IMR-90 (cell line): ENCODE results near the gene ZKSCAN4. TPM values are rescaled to one million over a fixed set of nuclear protein-coding genes. Genes with fewer than 3 reads are reported as not detected.
A peak's percentile ranks its signal among the peaks of the same experiment; 100 is the strongest.

Experiments
- ATAC-seq: fragments of 200-7000 bp; cut with Tn5 transposase; 2 replicates; pipeline ENCODE4 v1.9.1; 2020; ENCODE audit warnings: low read depth, mild to moderate bottlenecking, moderate library complexity
- BruUV-seq: library from RNA; stranded (reverse); fragments of 400-500 nt; replicated peaks from 2 replicates; lab custom pipeline; 2021; lab: Mats Ljungman, UMichigan
- CTCF ChIA-PET: fragments of 300-600 bp; formaldehyde crosslinking; extraction: SDS; loops from one replicate; lab custom pipeline; 2021; ENCODE audit warnings: antibody characterized with exemption; lab: Yijun Ruan, JAX
- POLR2A ChIA-PET: fragments of 300-600 bp; sonication (Branson Sonifier 250); formaldehyde crosslinking; loops from one replicate; lab custom pipeline; 2022; ENCODE audit warnings: antibody characterized with exemption; ENCODE audit not compliant: unreplicated experiment; lab: Charles Lee
- DNase-seq: peaks from one replicate; pipeline ENCODE4 v3.0.0; 2013
- H2AFZ ChIP-seq: replicated peaks from 2 replicates; pipeline ENCODE3; 2013; ENCODE audit warnings: low read length, mild to moderate bottlenecking; ENCODE audit not compliant: poor library complexity
- H2AK5ac ChIP-seq: 2 replicates; pipeline ENCODE4 v1.6.1; 2013; ENCODE audit warnings: low read depth, low read length, inconsistent platforms
- H2AK9ac ChIP-seq: replicated peaks from 2 replicates; pipeline ENCODE3; 2013; ENCODE audit warnings: mild to moderate bottlenecking, low read depth, low read length, moderate library complexity; ENCODE audit not compliant: poor library complexity
- H2BK120ac ChIP-seq: 2 replicates; pipeline ENCODE4 v1.6.1; 2013; ENCODE audit warnings: low read depth, low read length, inconsistent platforms
- H2BK15ac ChIP-seq: 3 replicates; pipeline ENCODE4 v1.6.1; 2013; ENCODE audit warnings: low read depth, low read length, inconsistent platforms
- H2BK20ac ChIP-seq: 2 replicates; pipeline ENCODE4 v1.6.1; 2013; ENCODE audit warnings: low read depth, mild to moderate bottlenecking, inconsistent platforms, low read length, moderate library complexity
- H2BK5ac ChIP-seq: 2 replicates; pipeline ENCODE4 v1.6.1; 2013; ENCODE audit warnings: mild to moderate bottlenecking, low read depth, low read length, inconsistent platforms; ENCODE audit not compliant: poor library complexity, severe bottlenecking
- H3K14ac ChIP-seq: replicated peaks from 2 replicates; pipeline ENCODE4 v1.6.1; 2013; ENCODE audit warnings: low read depth, low read length, inconsistent platforms
- H3K18ac ChIP-seq: 2 replicates; pipeline ENCODE4 v1.6.1; 2013; ENCODE audit warnings: low read depth, low read length, control low read depth
- H3K23ac ChIP-seq: 2 replicates; pipeline ENCODE4 v1.6.1; 2013; ENCODE audit warnings: low read depth, low read length, inconsistent platforms
- H3K27ac ChIP-seq: 2 replicates; pipeline ENCODE4 v1.5.1; 2013; ENCODE audit warnings: mild to moderate bottlenecking, control low read depth, low read length; ENCODE audit not compliant: insufficient read depth
- H3K27me3 ChIP-seq: 2 replicates; pipeline ENCODE4 v1.6.1; 2013; ENCODE audit warnings: low read length; ENCODE audit not compliant: control insufficient read depth, insufficient read depth
- H3K36me3 ChIP-seq: 2 replicates; pipeline ENCODE4 v1.6.1; 2013; ENCODE audit warnings: low read length, mixed read lengths; ENCODE audit not compliant: control insufficient read depth, insufficient read depth
- H3K4ac ChIP-seq: 2 replicates; pipeline ENCODE4 v1.6.1; 2013; ENCODE audit warnings: low read depth, low read length, inconsistent platforms
- H3K4me1 ChIP-seq: 2 replicates; pipeline ENCODE4 v1.6.1; 2013; ENCODE audit warnings: low read length, mixed read lengths; ENCODE audit not compliant: control insufficient read depth, insufficient read depth
- H3K4me2 ChIP-seq: 2 replicates; pipeline ENCODE4 v1.6.1; 2013; ENCODE audit warnings: low read depth, mild to moderate bottlenecking, control low read depth, low read length, moderate library complexity
- H3K4me3 ChIP-seq: 2 replicates; pipeline ENCODE4 v1.5.1; 2013; ENCODE audit warnings: low read depth, mild to moderate bottlenecking, control low read depth, low read length, moderate library complexity; ENCODE audit not compliant: insufficient read depth
- H3K56ac ChIP-seq: 2 replicates; pipeline ENCODE4 v1.6.1; 2013; ENCODE audit warnings: low read length, inconsistent platforms; ENCODE audit not compliant: insufficient read depth; ENCODE audit errors: extremely low read depth
- H3K79me1 ChIP-seq, 2 experiments: 2 replicates each; pipeline ENCODE4 v1.6.1; 2013; ENCODE audit warnings: low read length in 2 of 2, inconsistent platforms in 1 of 2, low read depth in 1 of 2
- H3K9ac ChIP-seq: 2 replicates; pipeline ENCODE4 v1.6.1; 2013; ENCODE audit warnings: low read depth, low read length, control low read depth
- H3K9me1 ChIP-seq: 2 replicates; pipeline ENCODE4 v1.6.1; 2013; ENCODE audit warnings: low read length, inconsistent platforms; ENCODE audit not compliant: insufficient read depth
- H3K9me3 ChIP-seq: 2 replicates; pipeline ENCODE4 v1.6.1; 2013; ENCODE audit warnings: low read length; ENCODE audit not compliant: control insufficient read depth, insufficient read depth
- H4K20me1 ChIP-seq: 2 replicates; pipeline ENCODE4 v1.6.1; 2013; ENCODE audit warnings: low read length, inconsistent platforms; ENCODE audit not compliant: insufficient read depth
- H4K5ac ChIP-seq: 2 replicates; pipeline ENCODE4 v1.6.1; 2013; ENCODE audit warnings: mild to moderate bottlenecking, low read depth, low read length, control low read depth
- H4K8ac ChIP-seq, 2 experiments: 2 replicates each; pipeline ENCODE4 v1.6.1; 2013; ENCODE audit warnings: low read depth in 2 of 2, low read length in 2 of 2, control low read depth in 1 of 2, inconsistent platforms in 1 of 2
- H4K91ac ChIP-seq: 2 replicates; pipeline ENCODE4 v1.6.1; 2013; ENCODE audit warnings: low read depth, low read length, inconsistent platforms; ENCODE audit not compliant: insufficient read depth
- BHLHE40 ChIP-seq: fragments of 150-350 bp; IDR thresholded peaks from 2 replicates; pipeline ENCODE4 v1.6.1; 2016; ENCODE audit warnings: mild to moderate bottlenecking, low read depth, low read length
- CEBPB ChIP-seq: IDR thresholded peaks from 2 replicates; pipeline ENCODE4 v1.6.1; 2012; ENCODE audit warnings: low read depth, low read length, improper control_type of control experiment
- CHD1 ChIP-seq: IDR thresholded peaks from 2 replicates; pipeline ENCODE4 v1.6.1; 2012; ENCODE audit warnings: low read depth, low read length, improper control_type of control experiment
- FOS ChIP-seq: fragments of 150-350 bp; IDR thresholded peaks from 2 replicates; pipeline ENCODE4 v1.6.1; 2016; ENCODE audit warnings: low read depth, low read length
- MAFK ChIP-seq: IDR thresholded peaks from 2 replicates; pipeline ENCODE4 v1.6.1; 2012; ENCODE audit warnings: low read depth, low read length, improper control_type of control experiment
- MAZ ChIP-seq: IDR thresholded peaks from 2 replicates; pipeline ENCODE4 v1.6.1; 2012; ENCODE audit warnings: low read depth, mild to moderate bottlenecking, low read length, improper control_type of control experiment, moderate library complexity, borderline replicate concordance
- MXI1 ChIP-seq: IDR thresholded peaks from 2 replicates; pipeline ENCODE4 v1.6.1; 2012; ENCODE audit warnings: low read depth, mild to moderate bottlenecking, low read length, moderate library complexity, borderline replicate concordance
- NFE2L2 ChIP-seq: fragments of 150-350 bp; IDR thresholded peaks from 2 replicates; pipeline ENCODE4 v1.6.1; 2016; ENCODE audit warnings: low read depth, mild to moderate bottlenecking, low read length
- POLR2A ChIP-seq: IDR thresholded peaks from 2 replicates; pipeline ENCODE4 v1.6.1; 2012; ENCODE audit warnings: mild to moderate bottlenecking, low read depth, low read length
- RAD21 ChIP-seq: IDR thresholded peaks from 2 replicates; pipeline ENCODE4 v1.6.1; 2012; ENCODE audit warnings: low read length, improper control_type of control experiment
- RCOR1 ChIP-seq: IDR thresholded peaks from 2 replicates; pipeline ENCODE4 v1.6.1; 2012; ENCODE audit warnings: mild to moderate bottlenecking, low read length, improper control_type of control experiment; ENCODE audit not compliant: insufficient replicate concordance
- RFX5 ChIP-seq: IDR thresholded peaks from 2 replicates; pipeline ENCODE4 v1.8.0; 2012; ENCODE audit warnings: low read depth, mild to moderate bottlenecking, low read length, moderate library complexity
- SMC3 ChIP-seq: fragments of 150-350 bp; IDR thresholded peaks from 2 replicates; pipeline ENCODE4 v1.6.1; 2016; ENCODE audit warnings: low read depth, mild to moderate bottlenecking, antibody characterized with exemption, low read length, moderate library complexity
- USF2 ChIP-seq: fragments of 150-350 bp; IDR thresholded peaks from 2 replicates; pipeline ENCODE4 v1.6.1; 2017; ENCODE audit warnings: mild to moderate bottlenecking, antibody characterized with exemption, low read length, low read depth
- WGBS, 2 experiments: methylation state at CpG; one replicate each; pipeline versions ENCODE4 v1.1.5 to v1.1.7; 2013; ENCODE audit warnings: missing lambda C conversion rate in 2 of 2; ENCODE audit not compliant: insufficient read length in 1 of 2; ENCODE audit errors: extremely low coverage in 2 of 2; 5-methylcytosine and 5-hydroxymethylcytosine counted together
- dilution Hi-C: fragments of 300-500 bp; cut with HindIII; formaldehyde crosslinking; loops from one replicate; pipeline ENCODE4 v1.14.3; 2018; ENCODE audit warnings: low sequenced_read_pairs; ENCODE audit not compliant: unreplicated experiment
- in situ Hi-C: fragments of 300-500 bp; cut with MboI; formaldehyde crosslinking; loops from 3 replicates; pipeline ENCODE4 v1.14.3; 2019; ENCODE audit warnings: low sequenced_read_pairs, inconsistent platforms, mixed read lengths
- intact Hi-C: fragments of 100-400 bp; cut with micrococcal nuclease; formaldehyde crosslinking; loops from 2 replicates; pipeline ENCODE4 v1.10.0; 2022
- polyA plus RNA-seq, 3 experiments: library from polyadenylated mRNA; depleted of rRNA; stranded (reverse); fragments of >200 nt; gene quantifications; 2 replicates each; pipeline ENCODE4 v1.2.3, GENCODE V29; 2012; ENCODE audit warnings: low replicate concordance in 1 of 3
- total RNA-seq: library from RNA; depleted of rRNA; stranded (reverse); fragments of >200 nt; gene quantifications from 2 replicates; pipeline ENCODE4 v1.2.3, GENCODE V29; 2012
- TF ChIP-seq, protein P1 (sequence below): fragments of 150-350 bp; IDR thresholded peaks from 2 replicates; pipeline ENCODE4 v1.6.1; 2016; ENCODE audit warnings: low read depth, mild to moderate bottlenecking, low read length, moderate library complexity, borderline replicate concordance
- TF ChIP-seq, protein P2 (sequence below): conservative IDR thresholded peaks from 2 replicates; pipeline ENCODE4 v1.5.1; 2012; ENCODE audit warnings: mild to moderate bottlenecking, low read depth, low read length, improper control_type of control experiment

ZKSCAN4 gene
- total and polyA plus RNA-seq, 2 of the 4 experiments (the other 2 are of a cell fraction), result 2.4 to 5.7 TPM

DNA sequence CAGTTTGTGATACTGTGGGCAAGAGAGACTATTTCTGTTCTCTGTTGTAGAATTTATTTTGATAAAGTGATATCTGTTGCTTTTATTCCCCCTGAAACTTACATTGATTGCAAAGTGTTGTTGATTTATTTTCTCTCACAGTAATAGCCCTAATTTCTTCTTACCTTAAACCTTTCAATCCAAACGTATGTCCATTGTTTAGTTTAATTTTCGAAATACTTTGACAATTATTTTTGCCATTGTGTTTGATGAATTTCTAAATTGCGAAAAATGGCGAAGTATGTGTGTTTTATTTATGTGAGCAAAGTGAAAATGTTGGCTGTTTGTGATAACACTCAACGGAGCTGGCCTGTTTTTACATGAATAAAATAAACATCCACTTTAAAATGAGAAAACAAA, 14.5 kb upstream of the ZKSCAN4 start:
- peak overlapping the region; percentile 92 for H2AFZ ChIP-seq
- CTCF ChIA-PET, result interaction anchor here (1.1 to 1.8 kb wide), 2 partner anchors 89 to 136 kb away, joined by 3 to 11 read pairs; no protein-coding TSS in a partner anchor
- peak overlapping the region; percentile 92 for H3K9ac ChIP-seq
- H3K4ac ChIP-seq, result peak overlapping the region; percentile 78
- H4K91ac ChIP-seq, result peak overlapping the region; percentile 87
- no peak overlapping the region for H2AK5ac ChIP-seq
- H2BK120ac ChIP-seq, result peak overlapping the region; percentile 59; the same call in 1 of the 2 replicates
- peaks cover 10 to 26% of the 10 kb centered on the region in 2 experiments for H3K79me1 ChIP-seq
- intact Hi-C loops (loop anchor here (1.0 to 5.0 kb wide), 3 partner anchors 14 to 129 kb away; partner anchors contain the start of genes ZKSCAN4 and ZSCAN31), dilution Hi-C loops (no loop called here), in situ Hi-C loops (no loop called here)
- H2BK20ac ChIP-seq, result no peak overlapping the region
- H3K36me3 ChIP-seq, result no peaks in the 10 kb centered on the region
- peak overlapping the region; percentile 60 to 85 for H4K8ac ChIP-seq
- H4K20me1 ChIP-seq, result no peaks in the 10 kb centered on the region
- peak overlapping the region; percentile 80 for H3K18ac ChIP-seq
- peaks cover 3% of the 10 kb centered on the region for H3K9me1 ChIP-seq
- peak overlapping the region; percentile 72 for H3K4me3 ChIP-seq
- H3K9me3 ChIP-seq, result no peaks in the 10 kb centered on the region
- BruUV-seq, result no TSS peak
- peak overlapping the region; percentile 95 for H3K27ac ChIP-seq
- H3K4me1 ChIP-seq, result no peaks in the 10 kb centered on the region
- no peak overlapping the region for H3K23ac ChIP-seq
- peak overlapping the region; percentile 39; the same call in 1 of the 2 replicates for H3K14ac ChIP-seq
- DNase-seq (no peak), ATAC-seq (no peak)
- no peak overlapping the region for H2AK9ac ChIP-seq
- no CpG with 5 or more reads among the region's 5 CpGs for WGBS, 2 experiments
- H3K56ac ChIP-seq, result peak overlapping the region; percentile 76
- H3K27me3 ChIP-seq, result no peaks in the 10 kb centered on the region
- POLR2A ChIA-PET, result interaction anchor here (0.9 to 1.5 kb wide), 3 partner anchors 14 to 130 kb away, joined by 3 to 6 read pairs (median 6); partner anchors contain the start of gene ZKSCAN4
- H2BK15ac ChIP-seq, result no peak overlapping the region
- TF ChIP-seq USF2, result no peak
- TF ChIP-seq POLR2A, result no peak
- no peak for TF ChIP-seq CHD1
- TF ChIP-seq, protein P1, sequence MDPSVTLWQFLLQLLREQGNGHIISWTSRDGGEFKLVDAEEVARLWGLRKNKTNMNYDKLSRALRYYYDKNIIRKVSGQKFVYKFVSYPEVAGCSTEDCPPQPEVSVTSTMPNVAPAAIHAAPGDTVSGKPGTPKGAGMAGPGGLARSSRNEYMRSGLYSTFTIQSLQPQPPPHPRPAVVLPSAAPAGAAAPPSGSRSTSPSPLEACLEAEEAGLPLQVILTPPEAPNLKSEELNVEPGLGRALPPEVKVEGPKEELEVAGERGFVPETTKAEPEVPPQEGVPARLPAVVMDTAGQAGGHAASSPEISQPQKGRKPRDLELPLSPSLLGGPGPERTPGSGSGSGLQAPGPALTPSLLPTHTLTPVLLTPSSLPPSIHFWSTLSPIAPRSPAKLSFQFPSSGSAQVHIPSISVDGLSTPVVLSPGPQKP, result no peak
- TF ChIP-seq RCOR1, result no peak
- no peak for TF ChIP-seq RFX5
- TF ChIP-seq SMC3, result no peak
- TF ChIP-seq, protein P2, sequence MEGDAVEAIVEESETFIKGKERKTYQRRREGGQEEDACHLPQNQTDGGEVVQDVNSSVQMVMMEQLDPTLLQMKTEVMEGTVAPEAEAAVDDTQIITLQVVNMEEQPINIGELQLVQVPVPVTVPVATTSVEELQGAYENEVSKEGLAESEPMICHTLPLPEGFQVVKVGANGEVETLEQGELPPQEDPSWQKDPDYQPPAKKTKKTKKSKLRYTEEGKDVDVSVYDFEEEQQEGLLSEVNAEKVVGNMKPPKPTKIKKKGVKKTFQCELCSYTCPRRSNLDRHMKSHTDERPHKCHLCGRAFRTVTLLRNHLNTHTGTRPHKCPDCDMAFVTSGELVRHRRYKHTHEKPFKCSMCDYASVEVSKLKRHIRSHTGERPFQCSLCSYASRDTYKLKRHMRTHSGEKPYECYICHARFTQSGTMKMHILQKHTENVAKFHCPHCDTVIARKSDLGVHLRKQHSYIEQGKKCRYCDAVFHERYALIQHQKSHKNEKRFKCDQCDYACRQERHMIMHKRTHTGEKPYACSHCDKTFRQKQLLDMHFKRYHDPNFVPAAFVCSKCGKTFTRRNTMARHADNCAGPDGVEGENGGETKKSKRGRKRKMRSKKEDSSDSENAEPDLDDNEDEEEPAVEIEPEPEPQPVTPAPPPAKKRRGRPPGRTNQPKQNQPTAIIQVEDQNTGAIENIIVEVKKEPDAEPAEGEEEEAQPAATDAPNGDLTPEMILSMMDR, result no peak
- no peak for TF ChIP-seq FOS
- TF ChIP-seq MXI1, result no peak
- no peak for TF ChIP-seq BHLHE40
- no peak for TF ChIP-seq MAFK
- TF ChIP-seq RAD21, result no peak
- TF ChIP-seq CEBPB, result no peak
- no peak for TF ChIP-seq NFE2L2
- no peak for TF ChIP-seq MAZ
- peak overlapping the region; percentile 85 for H2BK5ac ChIP-seq
- peak overlapping the region; percentile 99 for H3K4me2 ChIP-seq
- peak overlapping the region; percentile 83 for H4K5ac ChIP-seq
